Osteoblast (primary cell): ENCODE measurements around the gene HOTAIR. TPM values are rescaled to one million over a fixed set of nuclear protein-coding genes. Genes with fewer than 3 reads are reported as not detected.

Experiments
- DNase-seq: peaks from one replicate; pipeline ENCODE4 v3.0.0; 2011; ENCODE audit warnings: low spot score, mixed read lengths; ENCODE audit not compliant: insufficient read length; ENCODE audit errors: missing footprints
- H2AFZ ChIP-seq: 2 replicates; pipeline ENCODE4 v1.6.0; 2011; ENCODE audit warnings: mild to moderate bottlenecking, low read length
- H3K27ac ChIP-seq: 2 replicates; pipeline ENCODE4 v1.5.1; 2011; ENCODE audit warnings: mild to moderate bottlenecking, low read depth, low read length, moderate library complexity
- H3K27me3 ChIP-seq: 2 replicates; pipeline ENCODE4 v1.6.0; 2012; ENCODE audit warnings: mild to moderate bottlenecking, control low read depth, inconsistent platforms, low read length, moderate library complexity; ENCODE audit not compliant: insufficient read depth
- H3K36me3 ChIP-seq: 2 replicates; pipeline ENCODE4 v1.5.1; 2011; ENCODE audit warnings: mild to moderate bottlenecking, low read length, control low read depth, moderate library complexity; ENCODE audit not compliant: insufficient read depth
- H3K4me1 ChIP-seq: 2 replicates; pipeline ENCODE4 v1.5.1; 2011; ENCODE audit warnings: mild to moderate bottlenecking, low read length, control low read depth, moderate library complexity; ENCODE audit not compliant: insufficient read depth
- H3K4me2 ChIP-seq: 2 replicates; pipeline ENCODE4 v1.6.0; 2011; ENCODE audit warnings: mild to moderate bottlenecking, low read length; ENCODE audit not compliant: insufficient read depth
- H3K4me3 ChIP-seq: fragments of 200-600 bp; sonication (generic); 3 replicates; pipeline ENCODE4 v1.5.1; 2012; ENCODE audit warnings: mild to moderate bottlenecking, low read length, inconsistent platforms; ENCODE audit not compliant: insufficient read depth
- H3K79me2 ChIP-seq: 2 replicates; pipeline ENCODE4 v1.6.0; 2012; ENCODE audit warnings: mild to moderate bottlenecking, low read length, control low read depth, inconsistent platforms; ENCODE audit not compliant: insufficient read depth
- H3K9me3 ChIP-seq: 2 replicates; pipeline ENCODE4 v1.5.1; 2011; ENCODE audit warnings: low read depth, low read length, control low read depth
- H4K20me1 ChIP-seq: 2 replicates; pipeline ENCODE4 v1.6.0; 2012; ENCODE audit warnings: mild to moderate bottlenecking, low read length, control low read depth; ENCODE audit not compliant: insufficient read depth
- CTCF ChIP-seq: IDR thresholded peaks from 2 replicates; pipeline ENCODE4 v1.5.1; 2011; ENCODE audit warnings: mild to moderate bottlenecking, low read depth, low read length, moderate library complexity; ENCODE audit errors: extremely low read depth
- total RNA-seq: library from RNA; depleted of rRNA; stranded (reverse); fragments of >200 nt; gene quantifications from 2 replicates; pipeline ENCODE4 v1.2.3, GENCODE V29; 2012

Gene HOTAIR
- total RNA-seq, 1 donor: 0.72 TPM

- peaks cover 6% of the 10 kb centered on the region for H4K20me1 ChIP-seq
- H3K27me3 ChIP-seq: no peaks in the 10 kb centered on the region
- peak overlapping the region; percentile 91 for H2AFZ ChIP-seq
- H3K4me3 ChIP-seq: peak overlapping the region; percentile 93
- peak overlapping the region; percentile 88 for H3K4me2 ChIP-seq
- H3K4me1 ChIP-seq: peaks cover 44% of the 10 kb centered on the region
- no peaks in the 10 kb centered on the region for H3K9me3 ChIP-seq
- TF ChIP-seq CTCF: no peak
- peaks cover 10% of the 10 kb centered on the region for H3K36me3 ChIP-seq
- H3K79me2 ChIP-seq: peaks cover 88% of the 10 kb centered on the region
- peak overlapping the region; percentile 87 for H3K27ac ChIP-seq
- DNase-seq: peak; percentile 98
These were observed 24.9 kb upstream of the HOTAIR start for GRCh38 chr12:53999559-54000115.

DNA sequence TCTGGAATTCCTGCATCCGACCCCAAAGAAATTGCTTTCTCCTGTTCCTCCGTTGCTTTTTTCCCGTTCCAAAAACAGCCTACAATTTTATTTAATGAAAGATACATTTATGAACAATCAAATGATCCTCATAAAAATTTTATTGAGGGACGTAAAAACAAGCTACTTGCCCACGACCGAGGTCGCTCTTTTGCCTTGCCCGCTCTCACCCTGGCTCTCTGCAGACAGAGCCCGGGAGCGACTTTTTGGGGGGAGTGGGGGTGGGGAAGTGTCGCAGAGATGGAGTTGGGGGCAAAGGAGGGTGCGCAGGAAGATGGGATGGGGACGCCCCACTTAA is 24.1 kb upstream of the HOTAIR start:
- Histone ChIP-seq H3K36me3 (peaks cover 10% of the 10 kb centered on the region), H3K4me2 (peak overlapping the region; percentile 88), H4K20me1 (peaks cover 6% of the 10 kb centered on the region), H3K27me3 (no peaks in the 10 kb centered on the region), H3K9me3 (no peaks in the 10 kb centered on the region), H3K27ac (no peak overlapping the region), H2AFZ (no peak overlapping the region), H3K79me2 (peaks cover 93% of the 10 kb centered on the region), H3K4me3 (peak overlapping the region; percentile 93), H3K4me1 (peaks cover 47% of the 10 kb centered on the region)
- peak; percentile 62 for DNase-seq
- TF ChIP-seq CTCF: peak; percentile 9

DNA sequence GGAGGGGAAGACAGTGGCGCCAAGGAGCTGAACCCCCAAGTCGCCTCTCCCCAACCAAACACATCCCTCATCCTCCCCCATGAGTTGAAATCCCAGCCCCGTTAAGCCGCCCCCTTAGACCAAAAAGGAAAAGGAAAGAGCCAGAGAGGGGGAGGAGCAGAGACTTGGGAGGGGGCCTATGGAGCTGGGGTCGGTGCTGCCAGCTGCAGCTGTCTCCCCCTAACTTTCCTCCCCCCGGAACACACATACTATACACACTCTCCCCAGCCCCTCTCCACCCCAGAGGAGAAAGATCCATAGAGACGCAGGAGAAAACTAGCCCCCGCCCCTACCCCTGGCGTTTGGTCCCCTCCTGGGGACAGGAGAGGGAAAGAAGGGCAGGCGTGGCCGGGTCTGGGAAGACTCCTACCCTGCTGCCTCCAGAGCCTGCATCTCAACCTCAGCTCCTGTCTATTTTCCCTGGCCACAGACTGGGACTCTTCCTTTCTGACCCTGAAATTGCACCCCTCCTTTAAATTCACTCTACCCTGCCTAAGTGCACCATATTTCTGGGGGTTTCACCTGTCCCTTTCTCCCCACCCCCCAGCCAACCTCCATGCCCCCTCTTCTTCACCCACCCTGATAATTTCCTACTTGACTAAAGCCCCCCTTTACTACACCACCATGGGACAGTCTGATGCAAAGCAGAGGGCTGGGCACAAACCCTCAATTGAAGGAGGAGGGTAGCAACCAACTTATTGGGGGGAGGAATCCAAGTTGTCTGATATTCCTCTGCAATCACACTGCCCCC is 23.6 kb upstream of the HOTAIR start:
- H3K79me2 ChIP-seq: peaks cover 97% of the 10 kb centered on the region
- DNase-seq: no peak

More for the DNA sequence above, 23.6 kb upstream of the HOTAIR start:
- peak overlapping the region; percentile 91 for H3K27ac ChIP-seq
- H3K4me3 ChIP-seq: peak overlapping the region; percentile 83
- peak overlapping the region; percentile 88 for H3K4me2 ChIP-seq
- H3K36me3 ChIP-seq: peaks cover 10% of the 10 kb centered on the region
- no peaks in the 10 kb centered on the region for H3K9me3 ChIP-seq
- H2AFZ ChIP-seq: no peak overlapping the region
- no peak for TF ChIP-seq CTCF
- no peaks in the 10 kb centered on the region for H3K27me3 ChIP-seq
- peaks cover 48% of the 10 kb centered on the region for H3K4me1 ChIP-seq
- peaks cover 9% of the 10 kb centered on the region for H4K20me1 ChIP-seq
